Stomach (tissue), 9 donors: Measurements from ENCODE around the gene RAPGEF1. TPM values are rescaled to one million over a fixed set of nuclear protein-coding genes. Genes with fewer than 3 reads are reported as not detected.
A peak's percentile ranks its signal among the peaks of the same experiment; 100 is the strongest.

ENCODE experiments used
- DNase-seq, 2 donors: peaks; one replicate each; pipeline versions ENCODE4 v3.0.0 to v3.0.0-alpha.2; 2013 to 2019
- H3K27ac ChIP-seq, 5 donors: fragments of 200-600 bp in 4 of 5; sonication (generic) in 4 of 5; one replicate each; pipeline ENCODE4 v1.5.1; 2013 to 2019; ENCODE audit warnings: mild to moderate bottlenecking in 1 of 5, moderate library complexity in 1 of 5
- H3K27me3 ChIP-seq, 3 donors: fragments of 200-600 bp; sonication (generic); one replicate each; pipeline ENCODE4 v1.5.1; 2017 to 2019; ENCODE audit warnings: mixed run types in 1 of 3
- H3K36me3 ChIP-seq, 4 donors: fragments of 200-600 bp; sonication (generic); 1 replicate in 3 of 4; 2 replicates in 1 of 4; pipeline ENCODE4 v1.5.1; 2016 to 2019
- H3K4me1 ChIP-seq, 4 donors: fragments of 200-600 bp; sonication (generic); one replicate each; pipeline ENCODE4 v1.5.1; 2016 to 2019
- H3K4me3 ChIP-seq, 4 donors: fragments of 200-600 bp; sonication (generic) in 3 of 4; one replicate each; pipeline ENCODE4 v1.5.1; 2016 to 2019; ENCODE audit warnings: mild to moderate bottlenecking in 1 of 4
- H3K9me3 ChIP-seq, 4 donors: fragments of 200-600 bp; sonication (generic); one replicate each; pipeline ENCODE4 v1.5.1; 2016 to 2019
- CTCF ChIP-seq, 7 experiments: fragments of 450-650 bp in 4 of 7; fragments of 200-600 bp in 3 of 7; sonication (generic) in 3 of 7; IDR thresholded peaks; one replicate each; pipeline ENCODE4 v1.5.1; 2016 to 2019; ENCODE audit warnings: antibody characterized with exemption in 7 of 7, control low read depth in 2 of 7, mild to moderate bottlenecking in 1 of 7
- EP300 ChIP-seq: sonication (generic); formaldehyde crosslinking; IDR thresholded peaks from one replicate; pipeline ENCODE4 v1.6.1; 2017; ENCODE audit warnings: antibody characterized with exemption
- POLR2A ChIP-seq, 4 donors: fragments of 450-650 bp; IDR thresholded peaks; one replicate each; pipeline ENCODE4 v1.6.1; 2016; ENCODE audit warnings: antibody characterized with exemption in 4 of 4, control low read depth in 2 of 4, mild to moderate bottlenecking in 1 of 4, moderate library complexity in 1 of 4
- POLR2AphosphoS5 ChIP-seq, 3 donors: sonication (generic); formaldehyde crosslinking; IDR thresholded peaks; one replicate each; pipeline ENCODE4 v1.6.1; 2016; ENCODE audit warnings: antibody characterized with exemption in 3 of 3
- WGBS, 5 donors: extraction: QIAGEN DNeasy Blood & Tissue Kit in 3 of 5; methylation state at CpG; one replicate each; pipeline versions ENCODE4 v1.1.5 to v1.1.7; 2013 to 2018; 5-methylcytosine and 5-hydroxymethylcytosine counted together
- intact Hi-C: fragments of 100-400 bp; cut with DNase I; formaldehyde crosslinking; loops from one replicate; pipeline ENCODE4 v1.15.1; 2023; ENCODE audit warnings: low total_unique reads
- polyA plus RNA-seq, 3 donors: library from polyadenylated mRNA; stranded (reverse); fragments of 200-250 nt; gene quantifications; one replicate each; pipeline ENCODE4 v1.2.3, GENCODE V29; 2013
- total RNA-seq, 5 donors: library from RNA; depleted of rRNA; stranded (reverse); fragments of >200 nt; gene quantifications; one replicate each; pipeline versions ENCODE4 v1.1.0 to v1.2.3, GENCODE V29; 2014 to 2016
- donor health status: healthy with polysubstance abuse.
- donor health status: Bipolar disorder and iron deficiency.
- donor health status: healthy.

RAPGEF1 gene
- total and polyA plus RNA-seq, 8 donors: 8.4 to 84.6 (median 45.1) TPM

GRCh38 chr9:131623655-131624330, 116.1 kb downstream of the RAPGEF1 start:
- H3K27me3 ChIP-seq: no peaks in the 10 kb centered on the region
- no peak for DNase-seq
- intact Hi-C loops: no loop called here
- H3K9me3 ChIP-seq: no peaks in the 10 kb centered on the region
- peak overlapping the region in 3 of 5 donors; percentile 29 to 49 (median 46) for H3K27ac ChIP-seq
- H3K36me3 ChIP-seq: peaks cover 65 to 98% (median 94%) of the 10 kb centered on the region in 4 donors
- TF ChIP-seq CTCF (IDR thresholded peaks at IDR 0.05): no peak
- no peak for TF ChIP-seq EP300
- no peak for TF ChIP-seq POLR2AphosphoS5 (IDR thresholded peaks at IDR 0.05)
- TF ChIP-seq POLR2A (IDR thresholded peaks at IDR 0.05): no peak
- 87 to 97% (median 95%) methylated on average over 12 to 14 of the region's 14 CpGs for WGBS, 5 donors
- H3K4me3 ChIP-seq: no peak overlapping the region
- H3K4me1 ChIP-seq: peaks cover 0 to 25% (median 0%) of the 10 kb centered on the region in 4 donors

- peaks cover 62 to 95% (median 93%) of the 10 kb centered on the region in 4 donors for H3K36me3 ChIP-seq
- no peak for DNase-seq
- intact Hi-C loops: no loop called here
- peaks cover 0 to 22% (median 8%) of the 10 kb centered on the region in 4 donors for H3K4me1 ChIP-seq
- 80 to 94% (median 90%) methylated on average over 4 of the region's 4 CpGs for WGBS, 5 donors
- no peaks in the 10 kb centered on the region for H3K9me3 ChIP-seq
- H3K4me3 ChIP-seq: no peak overlapping the region
- no peaks in the 10 kb centered on the region for H3K27me3 ChIP-seq
- H3K27ac ChIP-seq: peak overlapping the region in 1 of 5 donors; percentile 14
- TF ChIP-seq EP300 (no peak), POLR2A (IDR thresholded peaks at IDR 0.05) (no peak), POLR2AphosphoS5 (IDR thresholded peaks at IDR 0.05) (no peak), CTCF (IDR thresholded peaks at IDR 0.05) (no peak)
Observed at GRCh38 chr9:131622523-131622922, 117.4 kb downstream of the RAPGEF1 start.

- intact Hi-C loops: no loop called here
- Histone ChIP-seq H3K36me3 (peaks cover 62 to 100% (median 96%) of the 10 kb centered on the region in 4 donors), H3K27me3 (no peaks in the 10 kb centered on the region), H3K4me1 (peaks cover 0 to 18% (median 8%) of the 10 kb centered on the region in 4 donors), H3K27ac (peak overlapping the region in 1 of 5 donors; percentile 14), H3K4me3 (no peak overlapping the region), H3K9me3 (no peaks in the 10 kb centered on the region)
- 82 to 92% (median 89%) methylated on average over 26 to 31 of the region's 31 CpGs for WGBS, 5 donors
- TF ChIP-seq EP300 (no peak), POLR2A (IDR thresholded peaks at IDR 0.05) (no peak), CTCF (IDR thresholded peaks at IDR 0.05) (no peak), POLR2AphosphoS5 (IDR thresholded peaks at IDR 0.05) (no peak)
- no peak for DNase-seq
Observed at GRCh38 chr9:131621551-131622358, 118.1 kb downstream of the RAPGEF1 start.

- intact Hi-C loops: no loop called here
- no peak overlapping the region for H3K27ac ChIP-seq
- no peak overlapping the region for H3K4me3 ChIP-seq
- H3K27me3 ChIP-seq: no peaks in the 10 kb centered on the region
- peaks cover 57 to 100% (median 98%) of the 10 kb centered on the region in 4 donors for H3K36me3 ChIP-seq
- H3K4me1 ChIP-seq: peaks cover 0 to 18% (median 8%) of the 10 kb centered on the region in 4 donors
- TF ChIP-seq POLR2AphosphoS5 (IDR thresholded peaks at IDR 0.05) (no peak), CTCF (IDR thresholded peaks at IDR 0.05) (no peak), EP300 (no peak), POLR2A (IDR thresholded peaks at IDR 0.05) (no peak)
- no peak for DNase-seq
- no peaks in the 10 kb centered on the region for H3K9me3 ChIP-seq
- 92 to 96% (median 95%) methylated on average over 8 to 9 of the region's 9 CpGs for WGBS, 5 donors
Observed at GRCh38 chr9:131620764-131621520, 118.9 kb downstream of the RAPGEF1 start.
